Measurements from ENCODE around the gene SEMA3B.

Gene SEMA3B

GRCh38 chr3:50293079-50293801 lies 24.3 kb downstream of the SEMA3B start:
- no peak for ATAC-seq
- TF ChIP-seq ZFP30 (CRISPR knock-in tag; IDR thresholded peaks at IDR 0.05): no peak
- TF ChIP-seq BACH2 (CRISPR knock-in tag; IDR thresholded peaks at IDR 0.05; ENCODE audit: borderline replicate concordance): no peak
- no peak for TF ChIP-seq ZNF70 (CRISPR knock-in tag; IDR thresholded peaks at IDR 0.05)
- TF ChIP-seq ESRRG (CRISPR knock-in tag; IDR thresholded peaks at IDR 0.05): no peak
- no peak for TF ChIP-seq TOX (CRISPR knock-in tag; IDR thresholded peaks at IDR 0.05; ENCODE audit: borderline replicate concordance)
- no peak for TF ChIP-seq ISL1 (CRISPR knock-in tag; IDR thresholded peaks at IDR 0.05)
- TF ChIP-seq ZFP3 (CRISPR knock-in tag; IDR thresholded peaks at IDR 0.05): no peak
- TF ChIP-seq PPARA (CRISPR knock-in tag; IDR thresholded peaks at IDR 0.05; ENCODE audit: borderline replicate concordance): no peak
- TF ChIP-seq CSDC2 (CRISPR knock-in tag; IDR thresholded peaks at IDR 0.05): no peak
- TF ChIP-seq SNAI2 (CRISPR knock-in tag; IDR thresholded peaks at IDR 0.05): no peak
- no peak for TF ChIP-seq ARNTL (CRISPR knock-in tag; IDR thresholded peaks at IDR 0.05; ENCODE audit: borderline replicate concordance, low read depth)
- TF ChIP-seq ZNF565 (CRISPR knock-in tag; conservative IDR thresholded peaks at IDR 0.05; ENCODE audit: low read depth): no peak

GRCh38 chr3:50294089-50294488 lies 25.1 kb downstream of the SEMA3B start:
- TF ChIP-seq, protein P1, sequence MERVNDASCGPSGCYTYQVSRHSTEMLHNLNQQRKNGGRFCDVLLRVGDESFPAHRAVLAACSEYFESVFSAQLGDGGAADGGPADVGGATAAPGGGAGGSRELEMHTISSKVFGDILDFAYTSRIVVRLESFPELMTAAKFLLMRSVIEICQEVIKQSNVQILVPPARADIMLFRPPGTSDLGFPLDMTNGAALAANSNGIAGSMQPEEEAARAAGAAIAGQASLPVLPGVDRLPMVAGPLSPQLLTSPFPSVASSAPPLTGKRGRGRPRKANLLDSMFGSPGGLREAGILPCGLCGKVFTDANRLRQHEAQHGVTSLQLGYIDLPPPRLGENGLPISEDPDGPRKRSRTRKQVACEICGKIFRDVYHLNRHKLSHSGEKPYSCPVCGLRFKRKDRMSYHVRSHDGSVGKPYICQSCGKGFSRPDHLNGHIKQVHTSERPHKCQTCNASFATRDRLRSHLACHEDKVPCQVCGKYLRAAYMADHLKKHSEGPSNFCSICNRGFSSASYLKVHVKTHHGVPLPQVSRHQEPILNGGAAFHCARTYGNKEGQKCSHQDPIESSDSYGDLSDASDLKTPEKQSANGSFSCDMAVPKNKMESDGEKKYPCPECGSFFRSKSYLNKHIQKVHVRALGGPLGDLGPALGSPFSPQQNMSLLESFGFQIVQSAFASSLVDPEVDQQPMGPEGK (CRISPR knock-in tag; IDR thresholded peaks at IDR 0.05; ENCODE audit: borderline replicate concordance): no peak
- TF ChIP-seq ZNF70 (CRISPR knock-in tag; IDR thresholded peaks at IDR 0.05) (no peak), POU6F1 (CRISPR knock-in tag; IDR thresholded peaks at IDR 0.05; ENCODE audit: borderline replicate concordance, low read depth) (no peak), ZFP3 (CRISPR knock-in tag; IDR thresholded peaks at IDR 0.05) (no peak), TCF4 (CRISPR knock-in tag; IDR thresholded peaks at IDR 0.05; ENCODE audit: borderline replicate concordance) (no peak), CSRNP3 (CRISPR knock-in tag; IDR thresholded peaks at IDR 0.05) (no peak), ZFP30 (CRISPR knock-in tag; IDR thresholded peaks at IDR 0.05) (no peak), CSDC2 (CRISPR knock-in tag; IDR thresholded peaks at IDR 0.05) (no peak), PPARA (CRISPR knock-in tag; IDR thresholded peaks at IDR 0.05; ENCODE audit: borderline replicate concordance) (no peak), TOX (CRISPR knock-in tag; IDR thresholded peaks at IDR 0.05; ENCODE audit: borderline replicate concordance) (no peak), SNAI2 (CRISPR knock-in tag; IDR thresholded peaks at IDR 0.05) (no peak), ARNTL (CRISPR knock-in tag; IDR thresholded peaks at IDR 0.05; ENCODE audit: borderline replicate concordance, low read depth) (no peak), OSR1 (CRISPR knock-in tag; IDR thresholded peaks at IDR 0.05) (no peak), ESRRG (CRISPR knock-in tag; IDR thresholded peaks at IDR 0.05) (no peak), ZC3H10 (CRISPR knock-in tag; IDR thresholded peaks at IDR 0.05) (no peak)

DNA sequence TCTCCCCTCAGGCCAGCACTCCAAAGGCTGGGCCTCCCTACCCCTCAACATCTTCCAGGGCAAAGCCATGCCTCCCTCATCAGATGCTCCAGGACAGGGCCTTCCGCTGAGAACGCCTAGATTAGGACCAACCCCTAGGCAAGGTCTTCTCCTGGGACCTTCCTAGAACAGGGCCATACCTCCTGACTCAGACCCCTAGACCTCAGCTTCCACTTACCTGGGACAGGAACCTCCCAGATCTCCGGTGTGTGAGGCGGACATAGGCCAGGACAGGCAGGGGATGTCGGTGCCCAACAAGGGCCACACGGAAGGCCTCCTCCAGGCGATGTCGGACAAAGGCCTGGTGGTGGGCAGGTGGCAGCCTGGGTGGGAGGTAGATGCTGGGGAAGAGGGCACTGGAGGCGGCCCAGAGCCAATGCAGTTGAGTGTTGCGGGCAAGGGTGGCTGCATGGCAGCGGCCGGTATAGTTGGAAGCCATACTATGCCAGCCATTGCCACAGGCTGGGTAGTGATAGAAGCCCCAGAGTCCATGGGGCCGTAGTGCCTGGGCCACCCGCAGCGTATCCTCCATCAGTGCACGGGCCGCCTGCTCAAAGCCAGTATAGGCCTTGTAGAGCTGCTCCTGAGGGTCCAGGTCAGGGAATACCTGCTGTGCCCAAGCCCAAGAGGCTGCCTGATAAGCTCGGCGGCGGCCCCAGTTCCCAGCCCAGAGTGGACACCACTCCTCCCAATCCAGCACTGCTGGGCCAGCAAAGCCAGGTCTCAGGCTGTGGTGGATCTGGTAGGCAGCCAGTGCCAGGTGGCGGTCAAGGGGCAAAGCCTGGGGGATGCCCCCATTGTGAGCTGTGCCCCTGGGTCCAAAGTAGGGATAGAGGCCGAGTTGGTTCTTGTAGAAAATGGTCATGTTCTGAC lies 25.8 kb downstream of the SEMA3B start:
- no peak for ATAC-seq
- no peak for TF ChIP-seq SNAI2 (CRISPR knock-in tag; IDR thresholded peaks at IDR 0.05)
- TF ChIP-seq, protein P1 (CRISPR knock-in tag; IDR thresholded peaks at IDR 0.05; ENCODE audit: borderline replicate concordance): no peak
- TF ChIP-seq ARNTL (CRISPR knock-in tag; IDR thresholded peaks at IDR 0.05; ENCODE audit: borderline replicate concordance, low read depth): no peak
- no peak for TF ChIP-seq ZFP3 (CRISPR knock-in tag; IDR thresholded peaks at IDR 0.05)
- TF ChIP-seq CREB5 (CRISPR knock-in tag; IDR thresholded peaks at IDR 0.05; ENCODE audit: low read depth): no peak
- TF ChIP-seq POU6F1 (CRISPR knock-in tag; IDR thresholded peaks at IDR 0.05; ENCODE audit: borderline replicate concordance, low read depth): no peak
- TF ChIP-seq ZNF70 (CRISPR knock-in tag; IDR thresholded peaks at IDR 0.05): no peak
- TF ChIP-seq, protein P2, sequence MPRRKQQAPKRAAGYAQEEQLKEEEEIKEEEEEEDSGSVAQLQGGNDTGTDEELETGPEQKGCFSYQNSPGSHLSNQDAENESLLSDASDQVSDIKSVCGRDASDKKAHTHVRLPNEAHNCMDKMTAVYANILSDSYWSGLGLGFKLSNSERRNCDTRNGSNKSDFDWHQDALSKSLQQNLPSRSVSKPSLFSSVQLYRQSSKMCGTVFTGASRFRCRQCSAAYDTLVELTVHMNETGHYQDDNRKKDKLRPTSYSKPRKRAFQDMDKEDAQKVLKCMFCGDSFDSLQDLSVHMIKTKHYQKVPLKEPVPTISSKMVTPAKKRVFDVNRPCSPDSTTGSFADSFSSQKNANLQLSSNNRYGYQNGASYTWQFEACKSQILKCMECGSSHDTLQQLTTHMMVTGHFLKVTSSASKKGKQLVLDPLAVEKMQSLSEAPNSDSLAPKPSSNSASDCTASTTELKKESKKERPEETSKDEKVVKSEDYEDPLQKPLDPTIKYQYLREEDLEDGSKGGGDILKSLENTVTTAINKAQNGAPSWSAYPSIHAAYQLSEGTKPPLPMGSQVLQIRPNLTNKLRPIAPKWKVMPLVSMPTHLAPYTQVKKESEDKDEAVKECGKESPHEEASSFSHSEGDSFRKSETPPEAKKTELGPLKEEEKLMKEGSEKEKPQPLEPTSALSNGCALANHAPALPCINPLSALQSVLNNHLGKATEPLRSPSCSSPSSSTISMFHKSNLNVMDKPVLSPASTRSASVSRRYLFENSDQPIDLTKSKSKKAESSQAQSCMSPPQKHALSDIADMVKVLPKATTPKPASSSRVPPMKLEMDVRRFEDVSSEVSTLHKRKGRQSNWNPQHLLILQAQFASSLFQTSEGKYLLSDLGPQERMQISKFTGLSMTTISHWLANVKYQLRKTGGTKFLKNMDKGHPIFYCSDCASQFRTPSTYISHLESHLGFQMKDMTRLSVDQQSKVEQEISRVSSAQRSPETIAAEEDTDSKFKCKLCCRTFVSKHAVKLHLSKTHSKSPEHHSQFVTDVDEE (CRISPR knock-in tag; IDR thresholded peaks at IDR 0.05): no peak
- no peak for TF ChIP-seq ZNF565 (CRISPR knock-in tag; conservative IDR thresholded peaks at IDR 0.05; ENCODE audit: low read depth)
- TF ChIP-seq TCF4 (CRISPR knock-in tag; IDR thresholded peaks at IDR 0.05; ENCODE audit: borderline replicate concordance): no peak
- no peak for TF ChIP-seq ZFP30 (CRISPR knock-in tag; IDR thresholded peaks at IDR 0.05)

More at GRCh38 chr3:50294089-50294488, 25.1 kb downstream of the SEMA3B start:
- ATAC-seq: no peak
